Fibroblast of villous mesenchyme (primary cell): ENCODE data around the gene ZNF579. TPM values are rescaled to one million over a fixed set of nuclear protein-coding genes. Genes with fewer than 3 reads are reported as not detected.

Experiments
- DNase-seq: peaks from one replicate; pipeline ENCODE4 v3.0.0-alpha.2; 2010; ENCODE audit warnings: low read depth
- H3K4me3 ChIP-seq: 2 replicates; pipeline ENCODE4 v1.5.1; 2011; ENCODE audit warnings: low read depth, mild to moderate bottlenecking, low read length
- CTCF ChIP-seq: IDR thresholded peaks from 2 replicates; pipeline ENCODE4 v1.5.1; 2012; ENCODE audit warnings: low read depth, mild to moderate bottlenecking, low read length; ENCODE audit not compliant: insufficient read depth
- total RNA-seq: library from RNA; depleted of rRNA; stranded (reverse); fragments of >200 nt; gene quantifications from 2 replicates; pipeline ENCODE4 v1.2.3, GENCODE V29; 2012

The ZNF579 gene
- total RNA-seq, 1 donor, result 5.6 TPM

GRCh38 chr19:55599842-55600661, 19.4 kb upstream of the ZNF579 start, which contains the start of gene ZNF524:
Gene ZNF524 (plus strand): TSS chr19:55600288. CDS start chr19:55602113, 1,825 bp downstream.
- peak; percentile 90 for DNase-seq
- TF ChIP-seq CTCF, result no peak
- peak within 1 kb of the TSS; percentile 93 for H3K4me3 ChIP-seq

- peak; percentile 99 for DNase-seq
- H3K4me3 ChIP-seq, result peak within 1 kb of the TSS; percentile 93
- TF ChIP-seq CTCF, result no peak
These were observed 18.8 kb upstream of the ZNF579 start, which contains the start of gene FIZ1 for GRCh38 chr19:55599468-55599841. Gene FIZ1 (minus strand): TSS chr19:55599517. CDS start chr19:55597865, 1,652 bp downstream.

GRCh38 chr19:55598719-55599467, 18.2 kb upstream of the ZNF579 start:
- no peak for TF ChIP-seq CTCF
- peak overlapping the region; percentile 93 for H3K4me3 ChIP-seq
- peak; percentile 98 for DNase-seq

- DNase-seq, result no peak
- no peak for TF ChIP-seq CTCF
- no peak overlapping the region for H3K4me3 ChIP-seq
These were observed 17.4 kb upstream of the ZNF579 start for GRCh38 chr19:55598034-55598433.

GRCh38 chr19:55597501-55597921, 16.9 kb upstream of the ZNF579 start:
- H3K4me3 ChIP-seq, result no peak overlapping the region
- no peak for TF ChIP-seq CTCF
- DNase-seq, result no peak

- H3K4me3 ChIP-seq, result no peak overlapping the region
- no peak for DNase-seq
- TF ChIP-seq CTCF, result no peak
These were observed 15.7 kb upstream of the ZNF579 start for GRCh38 chr19:55596304-55596703.
